GM12878 (cell line): Measurements from ENCODE around the gene SCN4A.

Source experiments
- EZH2 ChIP-seq: IDR thresholded peaks from 2 replicates; pipeline ENCODE4 v1.6.1; 2012; ENCODE audit warnings: low read depth, mild to moderate bottlenecking, control low read depth, inconsistent platforms, low read length, borderline replicate concordance; ENCODE audit not compliant: control insufficient read depth
- NR2C2 ChIP-seq: IDR thresholded peaks from 2 replicates; pipeline ENCODE4 v1.6.1; 2011; ENCODE audit warnings: borderline replicate concordance, low read depth; ENCODE audit not compliant: control insufficient read depth, insufficient read length
- RFX5 ChIP-seq: IDR thresholded peaks from 2 replicates; pipeline ENCODE4 v1.6.1; 2011; ENCODE audit warnings: low read depth, low read length, improper control_type of control experiment
- SP1 ChIP-seq: IDR thresholded peaks from one replicate; pipeline ENCODE4 v1.6.1; 2011; ENCODE audit warnings: low read depth, low read length
- SPI1 ChIP-seq: IDR thresholded peaks from 2 replicates; pipeline ENCODE4 v1.6.1; 2011; ENCODE audit warnings: low read depth, mild to moderate bottlenecking, low read length, moderate library complexity, borderline replicate concordance; ENCODE audit not compliant: insufficient read depth
- SREBF2 ChIP-seq: IDR thresholded peaks from 2 replicates; pipeline ENCODE4 v1.6.1; 2012; ENCODE audit warnings: mild to moderate bottlenecking, low read length
- TAF1 ChIP-seq: IDR thresholded peaks from 2 replicates; pipeline ENCODE4 v1.6.1; 2011; ENCODE audit warnings: mild to moderate bottlenecking, low read depth, low read length, borderline replicate concordance
- TF ChIP-seq, protein P1 (sequence below), 3 experiments: IDR thresholded peaks in 2 of 3; conservative IDR thresholded peaks in 1 of 3; 2 replicates each; pipeline ENCODE4 v1.5.1; 2011; ENCODE audit warnings: low read depth in 3 of 3, low read length in 3 of 3, mild to moderate bottlenecking in 3 of 3, control low read depth in 2 of 3, moderate library complexity in 2 of 3, inconsistent platforms in 1 of 3, mixed read lengths in 1 of 3; ENCODE audit not compliant: control insufficient read depth in 2 of 3, insufficient read depth in 1 of 3; ENCODE audit errors: extremely low read depth in 1 of 3
- TF ChIP-seq, protein P2 (sequence below): IDR thresholded peaks from 2 replicates; pipeline ENCODE4 v1.6.1; 2012; ENCODE audit warnings: low read depth, low read length, improper control_type of control experiment
- TF ChIP-seq, protein P3 (sequence below): IDR thresholded peaks from 2 replicates; pipeline ENCODE4 v1.6.1; 2012; ENCODE audit warnings: low read length, inconsistent platforms

DNA sequence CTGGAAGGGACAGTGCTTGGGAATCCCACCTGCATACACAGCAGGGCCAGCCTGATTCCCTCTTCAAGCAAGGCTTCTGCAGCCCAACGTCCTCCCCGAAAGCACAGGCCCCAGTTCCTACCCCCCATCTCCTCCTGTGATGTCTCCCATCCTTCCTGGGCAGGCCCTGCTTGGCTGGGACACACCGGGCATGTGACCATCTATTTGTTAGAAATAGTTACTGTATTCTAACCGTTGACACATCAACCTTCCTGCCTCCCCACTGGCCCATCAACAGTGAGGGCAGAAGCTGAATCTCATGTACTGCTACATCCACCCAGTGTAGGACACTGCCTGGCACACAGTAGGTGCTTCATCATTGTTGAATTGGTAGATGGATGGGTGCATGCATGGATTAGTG lies 36.1 kb upstream of the SCN4A start:
- TF ChIP-seq SPI1 (no peak), TAF1 (no peak), SP1 (no peak), NR2C2 (no peak), RFX5 (no peak), EZH2 (no peak), SREBF2 (no peak)
- TF ChIP-seq, protein P1, sequence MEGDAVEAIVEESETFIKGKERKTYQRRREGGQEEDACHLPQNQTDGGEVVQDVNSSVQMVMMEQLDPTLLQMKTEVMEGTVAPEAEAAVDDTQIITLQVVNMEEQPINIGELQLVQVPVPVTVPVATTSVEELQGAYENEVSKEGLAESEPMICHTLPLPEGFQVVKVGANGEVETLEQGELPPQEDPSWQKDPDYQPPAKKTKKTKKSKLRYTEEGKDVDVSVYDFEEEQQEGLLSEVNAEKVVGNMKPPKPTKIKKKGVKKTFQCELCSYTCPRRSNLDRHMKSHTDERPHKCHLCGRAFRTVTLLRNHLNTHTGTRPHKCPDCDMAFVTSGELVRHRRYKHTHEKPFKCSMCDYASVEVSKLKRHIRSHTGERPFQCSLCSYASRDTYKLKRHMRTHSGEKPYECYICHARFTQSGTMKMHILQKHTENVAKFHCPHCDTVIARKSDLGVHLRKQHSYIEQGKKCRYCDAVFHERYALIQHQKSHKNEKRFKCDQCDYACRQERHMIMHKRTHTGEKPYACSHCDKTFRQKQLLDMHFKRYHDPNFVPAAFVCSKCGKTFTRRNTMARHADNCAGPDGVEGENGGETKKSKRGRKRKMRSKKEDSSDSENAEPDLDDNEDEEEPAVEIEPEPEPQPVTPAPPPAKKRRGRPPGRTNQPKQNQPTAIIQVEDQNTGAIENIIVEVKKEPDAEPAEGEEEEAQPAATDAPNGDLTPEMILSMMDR (IDR thresholded peaks at IDR 0.05 in 2 of 3, conservative IDR thresholded peaks at IDR 0.05 in 1 of 3; ENCODE audit: control insufficient read depth in 2 of 3, extremely low read depth in 1 of 3, insufficient read depth in 1 of 3, low read depth in 3 of 3, low read length in 3 of 3), result no peak
- TF ChIP-seq, protein P2, sequence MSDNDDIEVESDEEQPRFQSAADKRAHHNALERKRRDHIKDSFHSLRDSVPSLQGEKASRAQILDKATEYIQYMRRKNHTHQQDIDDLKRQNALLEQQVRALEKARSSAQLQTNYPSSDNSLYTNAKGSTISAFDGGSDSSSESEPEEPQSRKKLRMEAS, result no peak
- TF ChIP-seq, protein P3, sequence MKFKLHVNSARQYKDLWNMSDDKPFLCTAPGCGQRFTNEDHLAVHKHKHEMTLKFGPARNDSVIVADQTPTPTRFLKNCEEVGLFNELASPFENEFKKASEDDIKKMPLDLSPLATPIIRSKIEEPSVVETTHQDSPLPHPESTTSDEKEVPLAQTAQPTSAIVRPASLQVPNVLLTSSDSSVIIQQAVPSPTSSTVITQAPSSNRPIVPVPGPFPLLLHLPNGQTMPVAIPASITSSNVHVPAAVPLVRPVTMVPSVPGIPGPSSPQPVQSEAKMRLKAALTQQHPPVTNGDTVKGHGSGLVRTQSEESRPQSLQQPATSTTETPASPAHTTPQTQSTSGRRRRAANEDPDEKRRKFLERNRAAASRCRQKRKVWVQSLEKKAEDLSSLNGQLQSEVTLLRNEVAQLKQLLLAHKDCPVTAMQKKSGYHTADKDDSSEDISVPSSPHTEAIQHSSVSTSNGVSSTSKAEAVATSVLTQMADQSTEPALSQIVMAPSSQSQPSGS, result no peak
